VCaP (cell line): ENCODE results near the gene XCL2.
"Not testable (repeated sequence)": the region's sequence is repeated elsewhere in the genome, so short reads cannot be mapped to it uniquely, and the experiment has no call there.

Experiments
- H3K27ac ChIP-seq: fragments of 450-650 bp; 2 replicates; pipeline ENCODE4 v1.5.1; 2017
- TF ChIP-seq, protein P1 (sequence below): fragments of 450-650 bp; conservative IDR thresholded peaks from 2 replicates; pipeline ENCODE4 v1.5.1; 2017; ENCODE audit warnings: mild to moderate bottlenecking, moderate library complexity

Gene XCL2

GRCh38 chr1:168581817-168582572, 38.2 kb upstream of the XCL2 start:
- no peak overlapping the region for H3K27ac ChIP-seq
- TF ChIP-seq, protein P1, sequence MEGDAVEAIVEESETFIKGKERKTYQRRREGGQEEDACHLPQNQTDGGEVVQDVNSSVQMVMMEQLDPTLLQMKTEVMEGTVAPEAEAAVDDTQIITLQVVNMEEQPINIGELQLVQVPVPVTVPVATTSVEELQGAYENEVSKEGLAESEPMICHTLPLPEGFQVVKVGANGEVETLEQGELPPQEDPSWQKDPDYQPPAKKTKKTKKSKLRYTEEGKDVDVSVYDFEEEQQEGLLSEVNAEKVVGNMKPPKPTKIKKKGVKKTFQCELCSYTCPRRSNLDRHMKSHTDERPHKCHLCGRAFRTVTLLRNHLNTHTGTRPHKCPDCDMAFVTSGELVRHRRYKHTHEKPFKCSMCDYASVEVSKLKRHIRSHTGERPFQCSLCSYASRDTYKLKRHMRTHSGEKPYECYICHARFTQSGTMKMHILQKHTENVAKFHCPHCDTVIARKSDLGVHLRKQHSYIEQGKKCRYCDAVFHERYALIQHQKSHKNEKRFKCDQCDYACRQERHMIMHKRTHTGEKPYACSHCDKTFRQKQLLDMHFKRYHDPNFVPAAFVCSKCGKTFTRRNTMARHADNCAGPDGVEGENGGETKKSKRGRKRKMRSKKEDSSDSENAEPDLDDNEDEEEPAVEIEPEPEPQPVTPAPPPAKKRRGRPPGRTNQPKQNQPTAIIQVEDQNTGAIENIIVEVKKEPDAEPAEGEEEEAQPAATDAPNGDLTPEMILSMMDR, result no peak

DNA sequence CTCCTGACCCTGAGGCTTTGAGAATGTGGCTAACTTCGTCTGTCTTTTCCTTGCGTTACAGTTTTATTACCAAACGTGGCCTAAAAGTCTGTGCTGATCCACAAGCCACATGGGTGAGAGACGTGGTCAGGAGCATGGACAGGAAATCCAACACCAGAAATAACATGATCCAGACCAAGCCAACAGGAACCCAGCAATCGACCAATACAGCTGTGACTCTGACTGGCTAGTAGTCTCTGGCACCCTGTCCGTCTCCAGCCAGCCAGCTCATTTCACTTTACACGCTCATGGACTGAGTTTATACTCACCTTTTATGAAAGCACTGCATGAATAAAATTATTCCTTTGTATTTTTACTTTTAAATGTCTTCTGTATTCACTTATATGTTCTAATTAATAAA, 37.2 kb upstream of the XCL2 start:
- not testable (repeated sequence) for H3K27ac ChIP-seq

- not testable (repeated sequence) for H3K27ac ChIP-seq
Observed at GRCh38 chr1:168580290-168580689, 36.5 kb upstream of the XCL2 start.

GRCh38 chr1:168578531-168579185, 34.9 kb upstream of the XCL2 start:
- not testable (repeated sequence) for H3K27ac ChIP-seq

DNA sequence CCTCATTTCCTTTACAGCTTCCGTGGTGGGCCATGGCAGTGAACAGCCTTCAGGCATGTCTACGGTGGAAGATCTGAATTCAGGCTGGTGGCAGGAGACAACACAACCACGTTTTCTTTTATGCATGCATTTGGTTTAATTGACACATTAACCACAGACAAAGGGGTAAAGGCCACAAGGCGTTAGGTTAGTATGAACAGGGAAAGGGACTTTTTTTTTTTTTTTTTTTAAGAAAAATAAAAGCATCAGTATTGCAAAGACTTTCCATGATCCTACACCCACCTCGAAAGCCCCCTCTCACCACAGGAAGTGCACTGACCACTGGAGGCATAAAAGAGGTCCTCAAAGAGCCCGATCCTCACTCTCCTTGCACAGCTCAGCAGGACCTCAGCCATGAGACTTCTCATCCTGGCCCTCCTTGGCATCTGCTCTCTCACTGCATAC, 32.5 kb upstream of the XCL2 start, which contains the start of gene XCL1:
Gene XCL1, plus strand, starts transcription at position 361 of the 444 bp plus-strand sequence. Its CDS starts 33 bp downstream, at position 394.
- H3K27ac ChIP-seq, result not testable (repeated sequence)

GRCh38 chr1:168574234-168574633, 30.4 kb upstream of the XCL2 start:
- TF ChIP-seq, protein P1, result peak; percentile 79
- H3K27ac ChIP-seq, result not testable (repeated sequence)

DNA sequence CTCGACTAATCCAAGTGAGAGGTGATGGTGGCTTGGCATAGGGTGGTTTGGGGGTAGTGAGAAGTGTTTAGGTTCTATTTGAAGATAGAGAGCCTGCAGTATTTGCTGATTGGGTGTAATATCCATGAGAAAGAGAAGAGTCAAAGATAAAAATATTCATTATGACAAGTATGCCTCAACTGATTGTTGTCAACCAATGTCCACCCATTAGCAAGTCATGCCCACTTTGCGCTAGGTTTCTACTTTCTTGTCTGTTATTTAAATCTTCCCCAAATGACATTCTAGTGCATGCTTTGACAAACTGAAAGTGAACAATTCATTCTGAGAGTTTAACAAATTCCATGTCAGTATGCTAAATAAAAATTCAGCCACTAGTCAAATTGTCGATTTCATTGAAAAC, 28.8 kb upstream of the XCL2 start:
- TF ChIP-seq, protein P1, result no peak
- no peak overlapping the region for H3K27ac ChIP-seq

- TF ChIP-seq, protein P1, result no peak
Observed at GRCh38 chr1:168570652-168571051, 26.9 kb upstream of the XCL2 start.

DNA sequence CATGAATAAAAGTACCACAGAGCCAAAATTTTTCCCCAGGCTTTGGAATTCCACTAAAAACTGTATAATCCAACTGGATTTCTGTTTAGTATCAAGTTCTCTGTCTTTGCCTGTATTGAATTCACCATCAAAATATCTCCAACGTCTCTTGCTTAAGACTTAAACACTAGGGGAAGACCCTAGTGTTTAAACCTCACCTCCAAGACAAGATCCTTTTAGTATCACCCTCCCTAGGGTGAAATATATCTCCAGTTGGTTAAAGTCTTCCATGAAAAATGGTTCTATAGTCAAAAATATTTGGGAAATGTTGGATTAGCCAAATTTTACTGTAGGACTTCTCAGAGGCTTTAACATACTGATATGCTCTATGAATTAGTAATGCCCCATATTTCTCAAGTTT, 24.5 kb upstream of the XCL2 start:
- no peak overlapping the region for H3K27ac ChIP-seq
- TF ChIP-seq, protein P1, result no peak

More at GRCh38 chr1:168570652-168571051, 26.9 kb upstream of the XCL2 start:
- no peak overlapping the region for H3K27ac ChIP-seq

DNA sequence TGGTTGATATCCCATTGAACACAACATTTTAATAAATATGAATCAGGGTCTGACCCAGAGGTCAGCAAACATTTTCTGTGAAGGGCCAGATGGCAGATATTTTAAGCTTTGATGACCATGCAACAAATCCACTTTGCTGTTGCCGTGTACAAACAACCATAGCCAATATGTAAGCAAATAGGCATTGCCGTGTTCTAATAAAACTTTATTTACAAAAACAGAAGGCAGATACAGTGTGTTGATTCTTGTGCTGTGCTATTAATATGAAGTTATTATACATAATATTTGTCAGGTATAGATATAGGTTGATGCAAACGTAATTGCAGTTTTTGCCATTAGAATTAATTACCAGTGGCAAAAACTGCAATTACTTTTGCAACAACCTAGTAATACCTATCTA, 23.8 kb upstream of the XCL2 start:
- no peak overlapping the region for H3K27ac ChIP-seq
- TF ChIP-seq, protein P1, result no peak
